HCT116 (cell line): Measurements from ENCODE around the gene OIT3. TPM values are rescaled to one million over a fixed set of nuclear protein-coding genes. Genes with fewer than 3 reads are reported as not detected.

Experiments used
- ATAC-seq: fragments of 200-7000 bp; cut with Tn5 transposase; 2 replicates; pipeline ENCODE4 v1.9.1; 2020; ENCODE audit warnings: mild to moderate bottlenecking, moderate library complexity
- BruUV-seq: library from RNA; stranded (reverse); fragments of 400-500 nt; replicated peaks from 2 replicates; lab custom pipeline; 2021; lab: Mats Ljungman, UMichigan
- CTCF ChIA-PET: fragments of 300-600 bp; sonication (Branson Sonifier 250); formaldehyde crosslinking; loops from one replicate; lab custom pipeline; 2021; ENCODE audit warnings: antibody characterized with exemption; lab: Charles Lee
- POLR2A ChIA-PET: fragments of 300-600, 350-600 bp; sonication (Branson Sonifier 250); formaldehyde crosslinking; loops from one replicate; lab custom pipeline; 2021; ENCODE audit warnings: antibody characterized with exemption; lab: Charles Lee
- RAD21 ChIA-PET, 2 experiments: fragments of 300-600 bp; sonication (Branson Sonifier 250); formaldehyde crosslinking; loops; one replicate each; lab custom pipeline; 2023; ENCODE audit warnings: low total read pairs in 2 of 2; ENCODE audit not compliant: uncharacterized antibody in 2 of 2, unreplicated experiment in 2 of 2, low non-redundant PET in 1 of 2; lab: Charles Lee
- DNase-seq: peaks from one replicate; pipeline ENCODE4 v3.0.0-alpha.2; 2010; ENCODE audit warnings: low read depth, low spot score
- H2AFZ ChIP-seq: fragments of 200-600 bp; shearing (Covaris generic), sonication (generic); 2 replicates; pipeline ENCODE4 v1.6.1; 2017; ENCODE audit warnings: low read depth, mixed run types, mixed read lengths, antibody characterized with exemption, low read length; ENCODE audit not compliant: poor library complexity, severe bottlenecking
- H3K27ac ChIP-seq: 2 replicates; pipeline ENCODE4 v1.5.1; 2012; ENCODE audit warnings: low read depth, low read length
- H3K27me3 ChIP-seq: fragments of 200-600 bp; sonication (generic); 2 replicates; pipeline ENCODE4 v1.6.1; 2016; ENCODE audit warnings: mixed run types, low read length, mixed read lengths; ENCODE audit not compliant: insufficient read depth
- H3K36me3 ChIP-seq, 2 experiments: fragments of 200-500 bp in 1 of 2; fragments of 200-600 bp in 1 of 2; sonication (Bioruptor generic) in 1 of 2; sonication (generic) in 1 of 2; 2 replicates each; pipeline versions ENCODE4 v1.5.1 to v1.6.1; 2014 to 2016; ENCODE audit warnings: low read length in 2 of 2, inconsistent platforms in 1 of 2, mixed read lengths in 1 of 2, mixed run types in 1 of 2; ENCODE audit not compliant: insufficient read depth in 2 of 2, control insufficient read depth in 1 of 2
- H3K4me1 ChIP-seq, 2 experiments: fragments of 200-600 bp in 1 of 2; sonication (generic) in 1 of 2; 2 replicates each; pipeline versions ENCODE4 v1.5.1 to v1.6.1; 2012 to 2017; ENCODE audit warnings: low read length in 2 of 2, inconsistent platforms in 1 of 2, mild to moderate bottlenecking in 1 of 2, mixed read lengths in 1 of 2, mixed run types in 1 of 2, moderate library complexity in 1 of 2; ENCODE audit not compliant: insufficient read depth in 2 of 2, control insufficient read depth in 1 of 2
- H3K4me2 ChIP-seq: fragments of 200-600 bp; sonication (generic); 2 replicates; pipeline ENCODE4 v1.6.1; 2017; ENCODE audit warnings: mixed run types, low read length, mixed read lengths
- H3K4me3 ChIP-seq, 2 experiments: fragments of 200-600 bp in 1 of 2; sonication (generic) in 1 of 2; replicated peaks in 1 of 2; 2 replicates each; pipeline ENCODE4 v1.5.1; 2011 to 2016; ENCODE audit warnings: low read length in 2 of 2, control low read depth in 1 of 2, low read depth in 1 of 2, mild to moderate bottlenecking in 1 of 2, mixed read lengths in 1 of 2, mixed run types in 1 of 2
- H3K79me2 ChIP-seq: fragments of 200-600 bp; sonication (generic); 2 replicates; pipeline ENCODE4 v1.6.1; 2017; ENCODE audit warnings: mild to moderate bottlenecking, mixed run types, low read length, moderate library complexity, mixed read lengths; ENCODE audit not compliant: insufficient read depth
- H3K9ac ChIP-seq: fragments of 200-600 bp; sonication (generic); 2 replicates; pipeline ENCODE4 v1.6.1; 2016; ENCODE audit warnings: low read length, mixed read lengths
- H3K9me2 ChIP-seq: fragments of 200-600 bp; sonication (generic), shearing (Covaris generic); 2 replicates; pipeline ENCODE4 v1.6.1; 2017; ENCODE audit warnings: mixed run types, mild to moderate bottlenecking, moderate library complexity; ENCODE audit not compliant: insufficient read depth
- H3K9me3 ChIP-seq, 2 experiments: fragments of 200-500 bp in 1 of 2; fragments of 200-600 bp in 1 of 2; sonication (Bioruptor generic) in 1 of 2; sonication (generic) in 1 of 2; 2 replicates each; pipeline ENCODE4 v1.6.1; 2014 to 2017; ENCODE audit warnings: low read length in 2 of 2, mixed read lengths in 2 of 2, inconsistent platforms in 1 of 2, low read depth in 1 of 2, mild to moderate bottlenecking in 1 of 2, mixed run types in 1 of 2, moderate library complexity in 1 of 2; ENCODE audit not compliant: control insufficient read depth in 1 of 2, insufficient read depth in 1 of 2
- H4K20me1 ChIP-seq: fragments of 200-600 bp; sonication (generic), shearing (Covaris generic); 2 replicates; pipeline ENCODE4 v1.6.1; 2017; ENCODE audit warnings: mixed run types, mild to moderate bottlenecking, moderate library complexity; ENCODE audit not compliant: insufficient read depth
- CBX3 ChIP-seq: IDR thresholded peaks from 2 replicates; pipeline ENCODE4 v1.6.1; 2012; ENCODE audit warnings: low read depth
- CEBPB ChIP-seq: IDR thresholded peaks from 2 replicates; pipeline ENCODE4 v1.6.1; 2012; ENCODE audit warnings: low read depth
- EGR1 ChIP-seq: IDR thresholded peaks from 2 replicates; pipeline ENCODE4 v1.6.1; 2012; ENCODE audit warnings: low read depth
- ELF1 ChIP-seq: IDR thresholded peaks from 2 replicates; pipeline ENCODE4 v1.6.1; 2012; ENCODE audit warnings: low read depth, borderline replicate concordance
- EZH2 ChIP-seq: fragments of 200-600 bp; sonication (generic); IDR thresholded peaks from 2 replicates; pipeline ENCODE4 v1.6.1; 2017; ENCODE audit warnings: antibody characterized with exemption, mixed run types
- SP1 ChIP-seq: IDR thresholded peaks from 2 replicates; pipeline ENCODE4 v1.6.1; 2012; ENCODE audit warnings: low read depth
- ZNF274 ChIP-seq: fragments of 200-500 bp; sonication (Bioruptor generic); IDR thresholded peaks from 2 replicates; pipeline ENCODE4 v1.6.1; 2014; ENCODE audit warnings: mild to moderate bottlenecking, low read depth, low read length, inconsistent platforms
- intact Hi-C: fragments of 100-400 bp; cut with micrococcal nuclease; formaldehyde crosslinking; loops from 2 replicates; pipeline ENCODE4 v1.10.0; 2022
- total RNA-seq: library from RNA; stranded (reverse); gene quantifications from one replicate; pipeline ENCODE4 v1.2.1, GENCODE V29; 2021; ENCODE audit not compliant: unreplicated experiment
- TF ChIP-seq, protein P1 (sequence below), 3 experiments: fragments of 200-600 bp in 1 of 3; sonication (generic) in 1 of 3; IDR thresholded peaks in 2 of 3; conservative IDR thresholded peaks in 1 of 3; 2 replicates each; pipeline ENCODE4 v1.5.1; 2012 to 2017; ENCODE audit warnings: low read depth in 2 of 3, low read length in 2 of 3, antibody characterized with exemption in 1 of 3, borderline replicate concordance in 1 of 3, control low read depth in 1 of 3, mild to moderate bottlenecking in 1 of 3, mixed read lengths in 1 of 3, mixed run types in 1 of 3, moderate library complexity in 1 of 3; ENCODE audit not compliant: insufficient read depth in 1 of 3
- TF ChIP-seq, protein P2 (sequence below): IDR thresholded peaks from 2 replicates; pipeline ENCODE4 v1.6.1; 2012
- TF ChIP-seq, protein P3 (sequence below): IDR thresholded peaks from 2 replicates; pipeline ENCODE4 v1.6.1; 2012
- TF ChIP-seq, protein P4 (sequence below): IDR thresholded peaks from 2 replicates; pipeline ENCODE4 v1.6.1; 2012; ENCODE audit warnings: low read depth

OIT3 gene
- total RNA-seq, 1 experiment from 2014 or later, result not detected

DNA sequence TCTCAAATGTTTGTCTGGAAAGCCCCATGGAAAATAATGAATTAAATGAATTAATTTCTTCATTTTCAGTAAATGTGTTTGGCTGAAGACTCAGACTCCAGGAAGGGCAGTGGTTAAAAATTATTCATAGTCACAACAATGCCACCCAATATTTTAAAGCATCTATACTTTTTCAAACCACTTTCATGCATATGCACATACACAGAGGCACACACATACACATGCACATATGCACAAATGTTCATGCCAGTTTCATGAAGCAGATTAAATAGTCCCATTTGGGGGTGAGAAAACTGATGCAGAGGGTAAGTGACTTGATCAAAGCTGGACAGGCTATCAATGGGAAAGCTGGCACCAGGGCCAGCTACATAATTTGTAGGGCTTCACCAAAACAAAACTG is 62.5 kb downstream of the OIT3 start:
- Histone ChIP-seq H2AFZ (no peak overlapping the region), H3K27ac (no peak overlapping the region), H3K4me1 (no peaks in the 10 kb centered on the region), H3K4me3 (no peak overlapping the region), H4K20me1 (no peaks in the 10 kb centered on the region), H3K9ac (no peak overlapping the region), H3K27me3 (no peaks in the 10 kb centered on the region; the same call in 1 of the 2 replicates)
- no TSS peak for BruUV-seq
- TF ChIP-seq EGR1 (no peak), EZH2 (no peak), ZNF274 (no peak), CBX3 (no peak), CEBPB (no peak), ELF1 (no peak), SP1 (no peak)
- TF ChIP-seq, protein P1, sequence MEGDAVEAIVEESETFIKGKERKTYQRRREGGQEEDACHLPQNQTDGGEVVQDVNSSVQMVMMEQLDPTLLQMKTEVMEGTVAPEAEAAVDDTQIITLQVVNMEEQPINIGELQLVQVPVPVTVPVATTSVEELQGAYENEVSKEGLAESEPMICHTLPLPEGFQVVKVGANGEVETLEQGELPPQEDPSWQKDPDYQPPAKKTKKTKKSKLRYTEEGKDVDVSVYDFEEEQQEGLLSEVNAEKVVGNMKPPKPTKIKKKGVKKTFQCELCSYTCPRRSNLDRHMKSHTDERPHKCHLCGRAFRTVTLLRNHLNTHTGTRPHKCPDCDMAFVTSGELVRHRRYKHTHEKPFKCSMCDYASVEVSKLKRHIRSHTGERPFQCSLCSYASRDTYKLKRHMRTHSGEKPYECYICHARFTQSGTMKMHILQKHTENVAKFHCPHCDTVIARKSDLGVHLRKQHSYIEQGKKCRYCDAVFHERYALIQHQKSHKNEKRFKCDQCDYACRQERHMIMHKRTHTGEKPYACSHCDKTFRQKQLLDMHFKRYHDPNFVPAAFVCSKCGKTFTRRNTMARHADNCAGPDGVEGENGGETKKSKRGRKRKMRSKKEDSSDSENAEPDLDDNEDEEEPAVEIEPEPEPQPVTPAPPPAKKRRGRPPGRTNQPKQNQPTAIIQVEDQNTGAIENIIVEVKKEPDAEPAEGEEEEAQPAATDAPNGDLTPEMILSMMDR (IDR thresholded peaks at IDR 0.05 in 2 of 3, conservative IDR thresholded peaks at IDR 0.05 in 1 of 3; ENCODE audit: borderline replicate concordance in 1 of 3, insufficient read depth in 1 of 3, low read depth in 2 of 3, low read length in 2 of 3), result no peak
- TF ChIP-seq, protein P2, sequence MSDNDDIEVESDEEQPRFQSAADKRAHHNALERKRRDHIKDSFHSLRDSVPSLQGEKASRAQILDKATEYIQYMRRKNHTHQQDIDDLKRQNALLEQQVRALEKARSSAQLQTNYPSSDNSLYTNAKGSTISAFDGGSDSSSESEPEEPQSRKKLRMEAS, result no peak
- TF ChIP-seq, protein P3, sequence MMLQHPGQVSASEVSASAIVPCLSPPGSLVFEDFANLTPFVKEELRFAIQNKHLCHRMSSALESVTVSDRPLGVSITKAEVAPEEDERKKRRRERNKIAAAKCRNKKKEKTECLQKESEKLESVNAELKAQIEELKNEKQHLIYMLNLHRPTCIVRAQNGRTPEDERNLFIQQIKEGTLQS, result no peak
- TF ChIP-seq, protein P4, sequence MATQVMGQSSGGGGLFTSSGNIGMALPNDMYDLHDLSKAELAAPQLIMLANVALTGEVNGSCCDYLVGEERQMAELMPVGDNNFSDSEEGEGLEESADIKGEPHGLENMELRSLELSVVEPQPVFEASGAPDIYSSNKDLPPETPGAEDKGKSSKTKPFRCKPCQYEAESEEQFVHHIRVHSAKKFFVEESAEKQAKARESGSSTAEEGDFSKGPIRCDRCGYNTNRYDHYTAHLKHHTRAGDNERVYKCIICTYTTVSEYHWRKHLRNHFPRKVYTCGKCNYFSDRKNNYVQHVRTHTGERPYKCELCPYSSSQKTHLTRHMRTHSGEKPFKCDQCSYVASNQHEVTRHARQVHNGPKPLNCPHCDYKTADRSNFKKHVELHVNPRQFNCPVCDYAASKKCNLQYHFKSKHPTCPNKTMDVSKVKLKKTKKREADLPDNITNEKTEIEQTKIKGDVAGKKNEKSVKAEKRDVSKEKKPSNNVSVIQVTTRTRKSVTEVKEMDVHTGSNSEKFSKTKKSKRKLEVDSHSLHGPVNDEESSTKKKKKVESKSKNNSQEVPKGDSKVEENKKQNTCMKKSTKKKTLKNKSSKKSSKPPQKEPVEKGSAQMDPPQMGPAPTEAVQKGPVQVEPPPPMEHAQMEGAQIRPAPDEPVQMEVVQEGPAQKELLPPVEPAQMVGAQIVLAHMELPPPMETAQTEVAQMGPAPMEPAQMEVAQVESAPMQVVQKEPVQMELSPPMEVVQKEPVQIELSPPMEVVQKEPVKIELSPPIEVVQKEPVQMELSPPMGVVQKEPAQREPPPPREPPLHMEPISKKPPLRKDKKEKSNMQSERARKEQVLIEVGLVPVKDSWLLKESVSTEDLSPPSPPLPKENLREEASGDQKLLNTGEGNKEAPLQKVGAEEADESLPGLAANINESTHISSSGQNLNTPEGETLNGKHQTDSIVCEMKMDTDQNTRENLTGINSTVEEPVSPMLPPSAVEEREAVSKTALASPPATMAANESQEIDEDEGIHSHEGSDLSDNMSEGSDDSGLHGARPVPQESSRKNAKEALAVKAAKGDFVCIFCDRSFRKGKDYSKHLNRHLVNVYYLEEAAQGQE, result no peak
- TF ChIP-seq, all 23 proteins: peak for 0
- ChIA-PET POLR2A (no interaction called here), RAD21 (no interaction called here), CTCF (no interaction called here)
- H3K9me2 ChIP-seq, result no peaks in the 10 kb centered on the region
- no peaks in the 10 kb centered on the region for H3K9me3 ChIP-seq
- ATAC-seq, result no peak
- H3K36me3 ChIP-seq, result no peaks in the 10 kb centered on the region
- no peak for DNase-seq
- no peak overlapping the region for H3K4me2 ChIP-seq
- intact Hi-C loops, result no loop called here
- H3K79me2 ChIP-seq, result no peaks in the 10 kb centered on the region
